ENCODE measurements around the gene INMT.
"Not testable (repeated sequence)": the region's sequence is repeated elsewhere in the genome, so short reads cannot be mapped to it uniquely, and the experiment has no call there.

Gene INMT

GRCh38 chr7:30751696-30752273 is at the start of gene INMT:
INMT (plus strand) TSS chr7:30752135; CDS start chr7:30752151, 16 bp downstream.
- no peak for DNase-seq (ENCODE audit: low read depth)

DNA sequence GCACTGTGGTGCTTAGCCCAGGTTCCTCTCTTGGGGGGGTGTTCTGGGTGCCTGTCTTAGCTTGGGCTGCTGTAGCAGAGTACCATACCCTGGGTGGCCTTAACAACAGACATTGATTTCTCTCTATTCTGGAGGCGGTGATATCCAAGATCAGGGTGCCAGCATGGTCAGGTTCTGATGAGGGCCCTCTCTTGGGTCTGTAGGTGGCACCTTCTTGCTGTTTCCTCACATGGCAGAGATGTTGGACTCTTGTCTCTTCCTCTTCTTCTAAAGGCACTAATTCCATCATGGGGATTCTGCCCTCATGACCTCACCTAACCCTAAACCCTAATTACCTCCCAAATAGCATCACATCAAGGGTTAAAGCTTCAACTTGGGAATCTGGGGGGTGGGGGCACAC is 49.7 kb upstream of the INMT start:
- DNase-seq (ENCODE audit: low read depth) = no peak

GRCh38 chr7:30703756-30704155 is 48.2 kb upstream of the INMT start:
- no peak for DNase-seq (ENCODE audit: low read depth)

GRCh38 chr7:30705008-30705407 is 46.9 kb upstream of the INMT start:
- no peak for DNase-seq (ENCODE audit: low read depth)

GRCh38 chr7:30705596-30705995 is 46.3 kb upstream of the INMT start:
- DNase-seq (ENCODE audit: low read depth) = no peak

- no peak for DNase-seq (ENCODE audit: low read depth)
Measured at GRCh38 chr7:30706316-30706715, 45.6 kb upstream of the INMT start.

DNA sequence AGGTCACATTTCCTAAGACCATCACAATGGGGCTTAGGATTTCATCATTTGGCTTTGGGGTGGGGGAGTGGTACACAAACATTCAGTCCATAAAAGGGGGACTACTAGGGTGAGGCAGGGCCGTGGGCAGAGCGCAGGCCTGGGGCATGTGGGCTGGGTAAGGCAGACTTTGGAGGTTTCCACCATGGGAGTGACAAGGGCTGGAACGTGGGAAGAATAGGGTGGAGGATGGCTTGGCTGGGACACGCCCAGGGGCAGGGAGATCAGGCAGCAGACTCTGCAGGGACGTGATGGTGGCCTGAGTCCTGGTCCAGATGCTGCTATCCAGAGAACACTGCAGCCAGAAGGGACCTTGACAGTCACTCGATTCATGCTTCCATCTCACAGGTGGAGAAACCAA is 45.0 kb upstream of the INMT start:
- DNase-seq (ENCODE audit: low read depth) = no peak

DNA sequence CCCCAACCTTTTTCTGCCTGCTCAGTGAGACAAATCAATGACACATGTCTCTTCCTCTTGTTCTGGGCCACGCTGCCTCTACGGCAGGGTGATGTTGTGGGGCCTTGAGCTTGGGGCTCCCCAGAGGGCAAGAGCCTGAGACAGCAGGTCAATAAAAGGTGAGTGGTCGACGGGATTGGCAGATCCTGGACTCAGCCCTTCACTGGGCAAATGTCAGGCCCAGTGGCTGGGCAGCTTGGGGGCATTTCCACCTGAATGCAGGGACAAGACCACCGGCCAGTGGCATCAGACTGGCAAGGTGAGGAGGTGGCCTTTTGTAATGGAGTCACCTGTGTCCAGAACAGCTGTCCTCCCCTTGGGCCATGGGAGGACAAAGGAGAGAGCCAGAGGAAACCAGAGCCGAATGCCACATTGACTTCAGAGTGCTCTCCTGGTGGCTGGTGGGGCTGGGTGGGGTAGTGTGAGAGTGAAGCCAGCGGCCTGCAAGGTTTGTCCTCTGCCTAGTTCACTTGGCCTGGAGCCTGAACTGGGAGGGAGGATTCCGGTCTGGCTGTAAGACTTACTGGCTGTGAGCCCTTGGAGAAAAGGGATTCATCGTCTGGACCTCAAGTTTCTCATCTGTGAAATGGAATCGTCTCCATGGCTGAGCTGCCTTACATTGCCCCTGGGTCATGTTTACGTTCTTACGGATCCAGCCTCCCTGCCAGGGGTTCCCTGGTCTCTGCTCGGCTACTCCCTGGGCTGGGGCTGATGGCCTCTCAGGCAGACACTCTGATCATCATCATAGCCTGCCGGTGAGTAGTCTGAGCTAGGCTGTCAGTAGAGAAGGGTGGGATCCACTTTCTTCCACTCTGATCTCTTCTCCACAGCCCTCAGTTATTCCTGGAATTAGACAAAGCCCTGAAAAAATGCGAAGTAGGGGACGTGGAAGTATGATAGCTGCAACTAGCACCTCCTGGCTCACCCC is 44.3 kb upstream of the INMT start:
- DNase-seq (ENCODE audit: low read depth) = no peak

DNA sequence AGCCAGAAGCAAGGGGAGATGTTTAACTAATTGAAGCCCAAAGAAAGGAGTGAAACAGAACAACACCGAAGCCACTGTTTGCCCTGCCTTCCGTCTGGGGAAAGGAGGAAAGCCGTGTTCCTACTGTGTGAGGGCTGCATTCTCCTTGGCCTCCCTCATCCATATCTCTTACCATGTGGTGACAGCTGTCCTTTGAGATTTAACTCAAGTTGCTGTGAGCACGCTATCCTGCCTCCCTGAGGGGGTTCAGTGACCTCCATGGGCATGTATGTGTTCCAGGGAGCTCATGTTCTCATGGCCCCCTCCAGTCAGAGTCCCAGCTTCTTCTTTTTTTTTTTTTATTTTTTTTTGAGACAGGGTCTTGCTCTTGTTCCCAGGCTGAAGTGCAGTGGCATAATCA is 43.5 kb upstream of the INMT start:
- DNase-seq (ENCODE audit: low read depth) = no peak

DNA sequence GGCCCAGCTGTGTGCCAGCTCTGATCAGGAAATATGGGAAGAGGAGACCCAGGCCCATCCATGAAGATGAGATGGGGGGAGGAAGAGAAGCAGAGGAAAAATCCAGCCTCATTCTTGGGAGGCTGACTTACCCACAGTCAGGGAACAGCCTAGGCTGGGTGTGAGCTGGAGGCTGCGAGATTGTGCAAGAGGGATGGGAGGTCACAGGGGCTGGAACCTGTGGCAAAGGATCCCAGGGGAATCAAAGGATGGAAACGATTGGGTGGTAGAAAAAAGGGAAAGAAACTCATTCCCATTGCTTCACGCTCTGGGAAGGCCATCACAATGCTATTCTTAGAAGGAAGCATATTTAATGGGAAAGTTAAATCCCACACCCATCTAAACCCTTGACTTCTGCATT is 43.0 kb upstream of the INMT start:
- no peak for DNase-seq (ENCODE audit: low read depth)

DNA sequence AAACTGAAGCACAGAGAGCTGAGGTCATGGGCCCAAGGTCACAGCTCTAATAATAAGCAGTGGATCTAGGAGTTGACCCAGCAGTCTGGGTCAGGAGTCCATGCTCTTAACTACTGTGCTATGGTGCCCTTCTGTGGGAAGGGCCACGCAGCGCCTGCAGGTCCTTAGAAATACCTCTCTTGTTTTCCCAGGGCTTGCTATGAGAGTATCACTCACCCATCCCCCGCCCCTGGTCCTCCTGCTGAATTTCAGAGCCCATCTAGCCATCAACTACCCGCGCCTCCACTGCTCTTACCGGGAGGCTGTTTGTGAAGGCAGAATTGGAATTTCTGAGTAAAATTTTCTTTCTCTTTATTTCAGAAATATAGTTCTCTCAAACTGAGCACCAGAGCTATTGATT is 42.4 kb upstream of the INMT start:
- DNase-seq (ENCODE audit: low read depth) = no peak

GRCh38 chr7:30710669-30711068 is 41.3 kb upstream of the INMT start:
- no peak for DNase-seq (ENCODE audit: low read depth)

- DNase-seq (ENCODE audit: low read depth) = no peak
Measured at GRCh38 chr7:30713392-30713791, 38.5 kb upstream of the INMT start.

- DNase-seq (ENCODE audit: low read depth) = no peak
Measured at GRCh38 chr7:30714129-30714528, 37.8 kb upstream of the INMT start.

GRCh38 chr7:30717181-30717580 is 34.8 kb upstream of the INMT start:
- no peak for DNase-seq (ENCODE audit: low read depth)

- DNase-seq (ENCODE audit: low read depth) = not testable (repeated sequence)
Measured at GRCh38 chr7:30719434-30719833, 32.5 kb upstream of the INMT start.

DNA sequence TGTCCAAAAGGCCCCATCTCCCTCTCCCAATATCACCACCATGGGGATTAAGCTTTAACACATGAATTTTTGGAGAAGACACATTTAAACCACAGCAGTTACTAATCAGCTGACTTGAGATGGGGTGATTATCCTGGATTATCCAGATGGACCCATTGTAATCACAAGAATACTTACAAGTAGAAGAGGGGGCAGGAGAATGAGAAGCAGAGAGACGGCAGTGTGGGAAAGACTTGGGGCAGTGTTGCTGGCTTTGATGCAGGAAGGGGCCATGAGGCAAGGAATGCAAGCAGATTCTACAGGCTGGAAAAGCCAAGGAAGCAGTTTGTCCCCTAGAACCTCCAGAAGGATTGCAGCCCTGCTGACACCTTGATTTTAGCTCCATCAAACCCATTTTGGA is 30.7 kb upstream of the INMT start:
- no peak for DNase-seq (ENCODE audit: low read depth)

DNA sequence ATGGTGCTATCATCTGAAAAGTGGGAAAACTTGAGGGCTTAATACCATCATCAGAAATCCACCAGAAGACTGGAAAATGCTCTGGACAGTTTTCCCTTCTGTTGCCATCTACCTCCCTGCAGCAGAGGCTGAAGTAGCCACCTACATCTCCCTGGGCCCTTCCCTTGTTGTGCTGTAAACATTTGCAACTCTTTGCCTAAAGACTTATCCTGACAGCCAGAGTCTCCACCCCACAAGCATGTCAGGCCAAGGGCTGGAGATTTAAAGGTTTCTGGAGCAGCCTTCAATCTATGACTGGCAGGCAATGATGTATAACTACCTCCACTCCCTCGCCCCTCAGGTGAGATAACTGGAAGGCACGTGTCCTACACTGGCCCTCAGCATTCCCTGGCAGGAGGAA is 29.7 kb upstream of the INMT start:
- no peak for DNase-seq (ENCODE audit: low read depth)

DNA sequence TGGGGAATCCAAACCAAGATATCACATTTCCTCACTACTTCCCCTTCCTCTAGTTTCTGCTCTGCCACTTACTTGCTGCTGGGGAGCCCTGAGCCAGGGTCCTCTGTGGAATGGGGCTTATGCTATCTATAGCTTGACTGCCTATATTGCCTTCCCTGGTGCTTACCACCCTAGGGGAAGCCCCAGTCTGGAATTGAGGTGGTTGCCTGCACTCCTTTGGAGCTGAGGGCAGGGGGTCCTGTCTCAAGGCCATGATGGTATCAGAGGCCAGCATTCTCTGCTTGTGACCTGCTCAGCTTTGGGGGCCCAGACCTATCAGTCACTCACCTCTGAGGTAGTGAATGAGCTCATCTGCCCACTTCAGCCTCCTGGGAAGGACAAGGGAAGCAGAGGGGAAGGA is 29.3 kb upstream of the INMT start:
- no peak for DNase-seq (ENCODE audit: low read depth)

GRCh38 chr7:30723776-30724175 is 28.2 kb upstream of the INMT start:
- DNase-seq (ENCODE audit: low read depth) = no peak

DNA sequence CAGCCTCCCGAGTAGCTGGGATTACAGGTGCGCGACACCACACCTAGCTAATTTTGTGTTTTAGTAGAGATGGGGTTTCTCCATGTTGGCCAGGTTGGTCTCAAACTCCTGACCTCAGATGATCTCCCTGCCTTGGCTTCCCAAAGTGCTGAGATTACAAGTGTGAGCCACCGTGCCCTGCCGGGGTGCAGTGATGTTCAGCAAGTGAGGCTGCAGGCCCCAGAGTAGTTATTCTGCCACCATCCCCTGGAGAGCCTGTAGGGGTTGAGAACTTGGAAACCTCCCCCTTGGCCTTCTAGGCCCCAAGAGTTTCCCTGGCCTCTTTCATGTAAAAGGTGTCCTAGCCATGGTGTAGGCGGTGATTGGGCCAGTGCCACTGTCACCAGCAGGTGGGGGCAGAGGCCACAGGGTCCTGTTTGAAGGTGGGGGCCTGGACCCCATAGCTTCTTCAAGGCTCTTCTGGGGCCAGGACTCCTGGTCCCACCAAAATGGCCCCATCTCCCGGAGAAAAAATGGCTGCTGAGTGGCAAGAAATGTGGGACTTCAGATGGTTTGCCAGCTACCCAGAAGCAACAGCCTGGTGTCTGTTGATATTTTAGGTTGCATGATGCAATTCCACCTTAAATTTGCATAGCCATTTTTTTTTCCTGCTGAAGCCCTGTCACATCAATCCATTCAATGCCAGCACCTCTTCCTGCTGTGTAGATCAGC is 25.5 kb upstream of the INMT start:
- no peak for DNase-seq (ENCODE audit: low read depth)

DNA sequence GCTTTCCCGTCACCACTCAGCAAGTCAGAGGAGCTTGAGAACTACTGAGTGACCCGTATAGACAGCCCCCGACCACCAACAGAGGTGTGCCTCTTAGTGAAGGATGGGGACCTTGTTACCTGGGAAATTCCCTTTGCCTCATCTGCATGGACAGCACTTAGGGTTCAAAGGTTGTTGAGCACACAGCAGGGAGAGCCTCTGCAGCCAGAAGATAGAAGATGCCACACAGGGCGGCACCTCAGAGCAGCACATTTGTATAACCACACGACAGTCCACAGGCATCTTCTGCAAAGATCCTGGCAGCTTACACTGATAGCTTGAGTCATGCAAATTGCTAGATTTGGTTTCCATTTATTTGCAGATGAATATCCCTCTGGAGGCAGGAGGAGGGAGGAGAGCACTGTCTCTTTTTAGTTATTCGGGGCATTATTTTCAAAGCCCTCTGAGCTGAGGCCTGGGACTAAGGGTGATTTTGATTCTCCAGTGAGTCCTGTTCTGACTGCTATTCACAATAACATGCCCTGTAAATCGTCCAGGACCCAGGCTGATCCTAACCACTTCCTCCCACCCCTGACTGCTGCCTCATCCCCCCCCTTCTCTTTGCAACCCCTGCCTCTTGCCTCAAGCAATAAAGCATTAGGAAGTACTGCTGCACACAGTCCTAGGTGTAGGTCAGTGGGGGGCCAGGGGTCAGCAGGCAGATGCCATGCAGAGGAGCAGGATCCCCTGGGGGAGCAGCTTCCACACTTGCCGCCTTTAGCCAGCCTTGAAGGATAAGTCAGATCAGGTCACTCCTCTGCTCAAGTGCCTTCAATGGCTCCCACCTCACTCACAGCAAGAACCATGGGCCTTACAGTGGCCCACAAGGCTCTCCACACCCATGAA is 24.6 kb upstream of the INMT start:
- peak; percentile 12 for DNase-seq (ENCODE audit: low read depth)
